GM18505 (cell line): Measurements from ENCODE around the gene TECPR2.
"Not testable (repeated sequence)": the region's sequence is repeated elsewhere in the genome, so short reads cannot be mapped to it uniquely, and the experiment has no call there.

Source experiments
- ATAC-seq: cut with Tn5 transposase; IDR thresholded peaks from one replicate; pipeline ENCODE4 v1.9.1; 2021; ENCODE audit not compliant: unreplicated experiment
- POLR2A ChIP-seq: IDR thresholded peaks from 4 replicates; pipeline ENCODE4 v1.6.1; 2011; ENCODE audit warnings: borderline replicate concordance; ENCODE audit not compliant: insufficient read depth, insufficient read length; ENCODE audit errors: extremely low read depth

The TECPR2 gene

GRCh38 chr14:102530828-102531478, 168.2 kb downstream of the TECPR2 start:
- no peak for ATAC-seq
- no peak for TF ChIP-seq POLR2A

DNA sequence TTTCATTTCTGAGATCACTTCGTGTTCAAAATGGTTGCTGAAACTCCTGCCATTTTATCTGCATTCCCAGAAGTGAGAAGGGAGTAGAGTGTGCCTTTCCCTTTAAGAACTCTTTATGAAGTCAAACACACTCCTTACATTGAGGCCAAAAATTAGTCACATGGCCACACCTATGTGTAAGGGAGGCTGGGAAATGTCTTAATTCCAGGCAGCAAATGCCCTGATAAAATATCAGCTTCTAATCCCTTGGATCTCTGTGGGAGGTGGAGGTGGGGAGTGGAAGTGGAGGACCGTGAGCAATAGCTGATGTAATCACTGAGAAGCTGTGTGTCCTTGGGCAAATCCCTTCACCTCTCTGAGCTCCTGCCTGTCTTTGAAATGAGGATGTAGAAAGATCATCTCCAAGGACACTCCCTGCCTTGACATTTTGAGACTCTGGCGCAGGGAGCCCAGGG, 169.5 kb downstream of the TECPR2 start:
- no peak for TF ChIP-seq POLR2A
- no peak for ATAC-seq

DNA sequence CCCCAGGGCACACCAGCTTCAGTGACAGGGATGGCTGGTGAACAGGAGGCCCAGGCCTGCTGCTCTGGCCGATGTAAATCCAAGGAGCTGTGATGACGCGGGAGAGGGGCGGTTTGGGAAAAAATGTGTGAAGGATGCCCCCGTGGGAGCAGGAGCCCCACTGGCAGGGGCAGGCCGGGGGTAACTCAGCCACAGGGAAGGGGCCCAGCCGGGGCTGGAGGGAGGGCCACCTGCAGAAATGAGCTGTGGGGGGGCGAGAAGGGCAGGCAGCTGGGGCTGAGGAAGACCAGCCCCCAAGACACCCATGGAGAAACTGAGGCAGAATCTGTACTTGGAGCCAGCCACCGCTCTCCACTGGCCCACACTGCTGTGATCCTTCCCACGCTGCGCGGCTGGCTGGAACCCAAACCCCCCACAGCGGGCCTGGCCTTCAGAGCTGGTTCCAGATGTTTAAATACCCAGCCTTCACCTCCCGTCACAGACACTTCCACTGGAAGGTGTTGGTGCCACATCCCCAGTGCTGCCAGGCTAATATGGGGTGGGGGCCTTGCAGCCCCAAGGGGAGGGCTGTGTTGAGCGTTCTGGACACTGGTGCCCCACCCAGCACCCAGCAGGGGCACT, 175.3 kb downstream of the TECPR2 start:
- ATAC-seq = no peak
- TF ChIP-seq POLR2A = no peak

GRCh38 chr14:102538602-102539543, 176.1 kb downstream of the TECPR2 start:
- TF ChIP-seq POLR2A = no peak
- ATAC-seq = no peak

DNA sequence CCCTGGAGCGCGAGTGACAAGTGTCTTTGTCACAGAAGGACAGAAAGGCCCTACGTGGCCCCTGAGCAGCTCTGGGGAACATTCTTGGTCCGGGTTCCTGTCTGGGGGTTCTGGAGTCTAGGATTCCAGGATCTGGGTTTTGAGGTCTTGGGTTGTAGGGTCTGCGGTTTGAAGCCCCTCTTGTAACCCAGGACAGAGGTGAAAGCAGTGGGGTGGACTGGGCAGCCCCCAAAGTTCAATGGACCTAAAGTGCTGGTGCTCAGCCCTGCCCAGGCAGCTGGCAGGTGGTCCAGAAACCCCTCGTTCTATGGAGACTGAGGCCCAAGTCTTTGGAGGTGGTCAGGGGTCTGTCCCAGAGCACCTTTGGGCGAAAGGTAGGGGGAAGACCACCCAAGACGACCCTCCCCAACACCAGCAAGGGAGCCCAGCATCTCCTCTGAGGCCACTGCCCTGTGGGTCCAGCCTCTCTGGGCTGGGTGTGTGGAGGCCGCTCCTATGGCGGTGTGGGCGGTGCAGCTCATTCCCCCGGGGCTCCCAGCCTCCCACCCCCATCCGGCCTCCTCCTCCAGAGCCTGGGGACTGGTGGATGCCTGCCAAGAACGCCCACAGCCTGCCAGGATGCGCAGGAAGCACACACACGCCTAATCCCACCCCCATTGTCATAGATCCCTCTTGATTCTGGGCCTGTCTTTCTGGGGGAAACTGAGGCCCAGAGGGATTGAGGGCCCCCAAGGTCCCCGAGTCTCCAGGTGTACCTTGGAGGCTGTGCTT, 177.0 kb downstream of the TECPR2 start:
- TF ChIP-seq POLR2A = no peak

DNA sequence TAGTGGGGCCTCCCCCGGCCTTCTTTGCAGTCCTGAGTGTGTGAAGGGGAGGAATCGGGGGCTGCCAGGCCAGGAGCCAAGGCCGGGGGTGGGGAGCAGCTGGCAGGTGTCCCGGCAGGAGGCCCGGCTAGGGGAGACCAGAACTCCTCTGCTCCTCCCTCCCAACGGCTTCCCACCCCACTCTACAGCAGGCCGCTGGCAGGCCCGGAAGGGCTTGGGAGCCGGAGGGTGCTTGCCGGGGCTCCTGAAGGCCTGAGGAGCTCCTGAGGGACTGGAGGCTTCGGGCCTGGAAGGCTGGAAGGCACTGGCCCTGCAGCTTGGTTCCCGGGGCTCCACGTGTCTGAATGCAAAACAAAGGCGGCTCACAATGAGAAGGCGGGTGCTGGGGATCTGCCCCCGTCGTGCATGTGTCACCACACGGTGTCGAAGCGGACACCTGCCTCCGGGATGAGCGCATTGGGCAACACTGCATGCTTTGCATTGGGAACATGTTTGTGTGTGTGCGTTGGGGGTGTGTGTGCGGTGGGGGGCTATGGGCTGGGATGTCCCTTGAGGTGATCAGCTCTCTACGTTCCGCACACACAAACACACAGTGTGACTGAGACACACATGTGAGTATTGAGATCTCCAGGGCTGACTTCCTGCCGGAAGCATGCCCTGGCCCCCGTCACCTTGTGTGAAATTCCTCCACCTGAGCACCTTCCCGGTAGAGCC, 177.7 kb downstream of the TECPR2 start:
- TF ChIP-seq POLR2A = no peak
- no peak for ATAC-seq

More for the DNA sequence above, 177.0 kb downstream of the TECPR2 start:
- no peak for ATAC-seq

DNA sequence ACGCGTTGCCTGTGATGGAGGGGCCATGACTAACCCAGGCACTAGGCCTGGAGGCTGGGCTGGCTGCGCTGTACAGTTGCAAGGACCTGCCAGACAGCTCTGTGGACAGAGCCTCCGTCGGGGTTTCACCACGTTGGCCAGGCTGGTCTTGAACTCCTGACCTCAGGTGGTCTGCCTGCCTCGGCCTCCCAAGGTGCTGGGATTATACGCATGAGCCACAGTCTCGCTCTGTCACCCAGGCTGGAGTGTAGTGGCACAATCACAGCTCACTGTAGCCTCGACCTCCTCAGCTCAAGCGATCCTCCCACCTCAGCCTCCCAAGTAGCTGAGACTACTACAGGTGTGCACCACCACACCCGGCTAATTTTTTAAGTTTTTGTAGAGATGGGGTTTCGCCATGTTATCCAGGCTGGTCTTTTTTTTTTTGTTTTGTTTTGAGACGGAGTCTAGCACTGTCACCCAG, 178.3 kb downstream of the TECPR2 start:
- ATAC-seq = not testable (repeated sequence)

DNA sequence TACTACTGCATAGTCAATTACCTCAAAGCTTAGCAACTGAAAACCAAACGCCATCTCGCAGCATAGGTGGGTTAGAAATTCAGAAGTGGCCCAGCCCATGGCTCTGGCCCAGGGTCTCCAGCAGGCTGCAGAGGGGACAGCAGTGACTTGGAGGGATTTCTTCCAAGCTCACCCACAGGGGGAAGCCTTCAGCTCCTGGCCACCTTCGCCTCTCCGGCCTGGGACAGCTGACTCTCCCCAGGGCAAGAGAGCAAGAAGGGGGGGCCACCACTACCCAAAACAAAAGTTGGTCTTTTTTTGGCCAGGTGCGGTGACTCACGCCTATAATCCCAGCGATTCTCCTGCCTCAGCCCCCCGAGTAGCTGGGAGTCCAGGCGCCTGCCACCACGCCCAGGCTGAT, 179.0 kb downstream of the TECPR2 start:
- TF ChIP-seq POLR2A = no peak
- ATAC-seq = no peak

DNA sequence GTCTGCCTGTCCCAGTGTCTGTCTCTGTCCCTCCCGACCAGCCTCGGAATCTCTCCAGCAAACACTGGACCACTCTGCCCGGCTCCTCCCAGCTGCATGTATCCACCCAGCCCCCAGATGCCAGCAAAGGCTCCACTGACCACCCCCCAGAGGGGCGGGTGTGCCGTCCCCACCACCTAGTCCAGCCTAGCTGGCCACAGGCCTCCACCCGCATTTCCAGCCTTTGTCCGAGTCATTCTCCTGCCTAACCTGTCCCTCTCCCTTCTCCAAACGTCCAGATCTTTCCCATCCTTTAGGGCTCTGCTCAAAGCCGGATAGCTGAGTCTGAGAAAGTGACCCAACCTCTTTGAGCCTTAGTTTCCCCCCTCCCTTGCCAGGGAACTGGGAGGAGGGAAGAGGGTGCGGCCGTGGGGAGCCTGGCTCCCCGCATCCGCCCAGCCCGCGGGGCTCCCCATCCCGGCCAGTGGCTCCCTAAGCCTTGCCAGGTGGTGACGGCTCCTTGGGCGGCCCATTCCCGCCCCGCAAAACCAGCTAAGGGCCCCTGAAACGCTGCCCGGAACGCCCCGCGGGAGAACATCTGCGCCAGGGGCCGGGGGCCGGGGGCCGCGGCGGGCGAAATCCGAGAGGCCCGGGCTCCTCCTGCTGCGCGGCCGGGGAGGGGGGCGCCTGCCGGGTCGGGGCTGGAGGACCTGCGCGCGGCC, 181.5 kb downstream of the TECPR2 start:
- TF ChIP-seq POLR2A = no peak
- ATAC-seq = no peak

- ATAC-seq = no peak
- no peak for TF ChIP-seq POLR2A
Observed at GRCh38 chr14:102544747-102545460, 182.2 kb downstream of the TECPR2 start.
